Body of pancreas (tissue), 4 donors: ENCODE data around the gene PROX2.

Experiments used
- CTCF ChIP-seq, 7 experiments: fragments of 450-650 bp in 4 of 7; fragments of 200-600 bp in 3 of 7; sonication (generic) in 3 of 7; IDR thresholded peaks; one replicate each; pipeline ENCODE4 v1.5.1; 2016 to 2019; ENCODE audit warnings: antibody characterized with exemption in 7 of 7
- POLR2A ChIP-seq, 3 donors: fragments of 450-650 bp; IDR thresholded peaks; one replicate each; pipeline ENCODE4 v1.6.1; 2016; ENCODE audit warnings: antibody characterized with exemption in 3 of 3, mild to moderate bottlenecking in 2 of 3

GRCh38 chr14:74918380-74918779 lies 42.4 kb upstream of the PROX2 start:
- TF ChIP-seq CTCF (IDR thresholded peaks at IDR 0.05) (no peak), POLR2A (IDR thresholded peaks at IDR 0.05) (no peak)
